Tibial artery (tissue), 4 donors: ENCODE results near the gene MAPK8.

Experiments
- DNase-seq, 2 donors: peaks; one replicate each; pipeline ENCODE4 v3.0.0-alpha.2; 2019
- H3K27ac ChIP-seq, 2 donors: fragments of 200-600 bp; sonication (generic) in 1 of 2; 1 replicate in 1 of 2; 2 replicates in 1 of 2; pipeline ENCODE4 v1.5.1; 2018 to 2019; ENCODE audit warnings: mild to moderate bottlenecking in 1 of 2
- H3K27me3 ChIP-seq, 2 donors: fragments of 200-600 bp; sonication (generic) in 1 of 2; one replicate each; pipeline versions ENCODE4 v1.5.1 to v1.6.0; 2016 to 2019
- H3K36me3 ChIP-seq, 3 donors: fragments of 200-600 bp; sonication (generic) in 2 of 3; one replicate each; pipeline ENCODE4 v1.5.1; 2016 to 2019; ENCODE audit warnings: mild to moderate bottlenecking in 2 of 3
- H3K4me1 ChIP-seq, 4 donors: fragments of 200-600 bp; sonication (generic) in 2 of 4; 1 replicate in 3 of 4; 2 replicates in 1 of 4; pipeline ENCODE4 v1.5.1; 2016 to 2019
- H3K4me3 ChIP-seq, 2 donors: fragments of 200-600 bp; sonication (generic) in 1 of 2; 1 replicate in 1 of 2; 2 replicates in 1 of 2; pipeline ENCODE4 v1.5.1; 2018 to 2019; ENCODE audit warnings: mild to moderate bottlenecking in 2 of 2
- H3K9me3 ChIP-seq, 3 donors: fragments of 200-600 bp; sonication (generic) in 1 of 3; one replicate each; pipeline ENCODE4 v1.5.1; 2016 to 2019
- CTCF ChIP-seq, 2 experiments: fragments of 200-600 bp in 1 of 2; fragments of 450-650 bp in 1 of 2; IDR thresholded peaks; one replicate each; pipeline ENCODE4 v1.5.1; 2017 to 2019; ENCODE audit warnings: antibody characterized with exemption in 2 of 2, mild to moderate bottlenecking in 1 of 2, moderate library complexity in 1 of 2
- intact Hi-C: fragments of 100-400 bp; cut with DNase I; formaldehyde crosslinking; loops from one replicate; pipeline ENCODE4 v1.15.0; 2023; ENCODE audit warnings: low total_unique reads

MAPK8 gene

DNA sequence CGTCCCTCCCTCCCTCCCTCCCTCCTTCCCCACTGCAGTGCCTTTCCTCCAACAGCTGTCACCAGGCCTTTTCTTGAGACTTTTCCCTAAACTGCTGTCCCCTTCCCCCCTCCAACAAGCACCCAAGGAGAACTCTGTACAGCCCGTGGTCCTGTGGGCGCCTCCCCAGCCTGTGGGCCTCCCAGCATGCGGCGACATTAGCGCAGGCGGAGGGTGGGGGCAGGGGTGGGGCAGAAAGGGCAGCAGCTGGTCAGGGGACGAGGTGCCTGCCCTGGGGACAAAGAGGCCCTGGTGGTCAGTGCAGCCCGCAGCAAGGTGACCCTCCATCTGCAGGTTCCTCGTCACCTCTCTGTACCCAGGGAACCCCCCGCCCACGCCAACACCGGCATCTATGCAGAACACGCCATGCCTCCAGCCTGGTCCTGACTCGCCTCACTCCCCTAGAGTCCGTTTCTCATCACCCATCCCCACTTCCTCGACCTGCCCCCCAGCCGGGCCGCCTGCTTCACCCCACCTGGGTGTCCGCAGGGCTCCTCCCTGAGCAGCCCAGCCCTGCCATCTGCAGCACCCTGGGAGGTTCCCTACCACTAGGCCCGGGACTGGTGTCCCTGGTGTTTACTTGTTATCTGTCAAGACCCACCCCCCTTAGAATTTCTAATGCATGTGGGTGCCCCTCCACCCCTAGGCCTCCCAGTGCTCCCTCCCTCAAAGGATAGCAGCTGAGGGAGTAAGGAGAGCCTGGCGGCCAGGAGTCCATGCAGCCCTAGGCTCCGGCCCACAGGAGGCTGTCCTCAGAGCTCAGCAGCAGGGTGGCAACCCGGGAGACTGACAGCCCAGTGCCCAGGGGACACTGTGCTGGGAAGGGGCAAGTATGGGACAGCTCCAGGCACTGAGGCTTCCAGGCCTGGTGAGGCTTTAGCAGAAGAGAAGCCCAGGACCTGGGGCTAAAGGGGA, 150.6 kb downstream of the MAPK8 start:
- no peaks in the 10 kb centered on the region for H3K9me3 ChIP-seq
- no peak overlapping the region for H3K27ac ChIP-seq
- intact Hi-C loops, result no loop called here
- DNase-seq, result no peak
- no peaks in the 10 kb centered on the region for H3K27me3 ChIP-seq
- no peak overlapping the region for H3K4me3 ChIP-seq
- H3K36me3 ChIP-seq, result peaks cover 0 to 8% (median 0%) of the 10 kb centered on the region in 3 donors
- H3K4me1 ChIP-seq, result no peaks in the 10 kb centered on the region
- no peak for TF ChIP-seq CTCF (IDR thresholded peaks at IDR 0.05)

GRCh38 chr10:48457949-48458661, 151.6 kb downstream of the MAPK8 start:
- Histone ChIP-seq H3K9me3 (no peaks in the 10 kb centered on the region), H3K4me3 (no peak overlapping the region), H3K4me1 (peaks cover 0 to 2% (median under 1%) of the 10 kb centered on the region in 4 donors), H3K27me3 (no peaks in the 10 kb centered on the region), H3K27ac (no peak overlapping the region), H3K36me3 (peaks cover 0 to 4% (median 0%) of the 10 kb centered on the region in 3 donors)
- TF ChIP-seq CTCF (IDR thresholded peaks at IDR 0.05), result no peak
- DNase-seq, result no peak
- intact Hi-C loops, result no loop called here

GRCh38 chr10:48458662-48459048, 152.2 kb downstream of the MAPK8 start:
- no peaks in the 10 kb centered on the region for H3K36me3 ChIP-seq
- H3K27me3 ChIP-seq, result no peaks in the 10 kb centered on the region
- H3K4me3 ChIP-seq, result no peak overlapping the region
- H3K9me3 ChIP-seq, result no peaks in the 10 kb centered on the region
- H3K4me1 ChIP-seq, result peaks cover 0 to 7% (median 4%) of the 10 kb centered on the region in 4 donors
- no peak overlapping the region for H3K27ac ChIP-seq
- no peak for TF ChIP-seq CTCF (IDR thresholded peaks at IDR 0.05)
- DNase-seq, result no peak
- intact Hi-C loops, result no loop called here

GRCh38 chr10:48459270-48460150, 153.0 kb downstream of the MAPK8 start:
- Histone ChIP-seq H3K36me3 (no peaks in the 10 kb centered on the region), H3K27me3 (no peaks in the 10 kb centered on the region), H3K4me3 (no peak overlapping the region), H3K27ac (no peak overlapping the region), H3K4me1 (peaks cover 0 to 15% (median 12%) of the 10 kb centered on the region in 4 donors), H3K9me3 (no peaks in the 10 kb centered on the region)
- no peak for DNase-seq
- intact Hi-C loops, result no loop called here
- TF ChIP-seq CTCF (IDR thresholded peaks at IDR 0.05), result no peak

GRCh38 chr10:48460182-48460581, 153.7 kb downstream of the MAPK8 start:
- Histone ChIP-seq H3K27ac (no peak overlapping the region), H3K36me3 (no peaks in the 10 kb centered on the region), H3K9me3 (no peaks in the 10 kb centered on the region), H3K4me3 (no peak overlapping the region), H3K27me3 (no peaks in the 10 kb centered on the region), H3K4me1 (peaks cover 0 to 21% (median 18%) of the 10 kb centered on the region in 4 donors)
- no peak for DNase-seq
- intact Hi-C loops, result no loop called here
- TF ChIP-seq CTCF (IDR thresholded peaks at IDR 0.05), result no peak
